ENCODE results near the gene NKAPL.

DNA sequence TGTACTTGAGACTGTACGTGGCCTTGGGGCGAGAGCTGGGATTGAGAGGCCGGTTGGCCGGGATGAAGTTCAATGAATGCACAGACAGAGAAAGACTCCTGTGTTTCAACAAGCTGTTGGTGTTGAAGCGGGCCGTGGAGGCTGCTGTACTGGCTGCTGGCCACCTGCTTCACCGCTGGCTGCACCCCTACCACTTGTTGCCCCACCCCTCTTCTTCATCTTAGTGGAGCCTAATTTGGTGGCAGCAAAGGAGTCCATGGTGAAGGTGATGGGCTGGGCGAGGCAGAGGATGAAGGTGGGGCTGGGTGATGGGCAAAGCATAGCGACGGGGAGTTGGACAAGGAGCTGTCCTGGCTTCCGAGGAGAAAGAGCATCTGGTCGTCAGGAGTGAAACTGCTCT is 41.2 kb upstream of the NKAPL start:
- TF ChIP-seq EZH2phosphoT487 (IDR thresholded peaks at IDR 0.05; ENCODE audit: insufficient read depth, low read depth), result no peak
- TF ChIP-seq EZH2 (IDR thresholded peaks at IDR 0.05; ENCODE audit: insufficient read depth, poor library complexity, severe bottlenecking), result no peak
